AG04450 (cell line): ENCODE data around the gene AGRP. TPM values are rescaled to one million over a fixed set of nuclear protein-coding genes. Genes with fewer than 3 reads are reported as not detected.

Experiments
- CTCF ChIA-PET: fragments of 300-600, 350-600 bp; formaldehyde crosslinking; extraction: SDS; loops from one replicate; lab custom pipeline; 2022; ENCODE audit warnings: antibody characterized with exemption, inconsistent platforms; lab: Charles Lee
- POLR2A ChIA-PET: fragments of 350-600 bp; formaldehyde crosslinking; extraction: SDS; loops from one replicate; lab custom pipeline; 2021; ENCODE audit warnings: antibody characterized with exemption, inconsistent platforms; lab: Yijun Ruan, JAX
- DNase-seq: peaks from one replicate; pipeline ENCODE4 v3.0.0-alpha.2; 2011; ENCODE audit warnings: low read depth, low spot score
- H3K27ac ChIP-seq: one replicate; pipeline ENCODE4 v1.5.1; 2012; ENCODE audit warnings: low read depth, low read length, control low read depth
- H3K27me3 ChIP-seq: one replicate; pipeline ENCODE4 v1.6.0; 2012; ENCODE audit warnings: low read length; ENCODE audit not compliant: control insufficient read depth, insufficient read depth
- H3K4me3 ChIP-seq: 2 replicates; pipeline ENCODE4 v1.5.1; 2011; ENCODE audit warnings: mild to moderate bottlenecking, low read depth, low read length, control low read depth
- H3K9me3 ChIP-seq: 2 replicates; pipeline ENCODE4 v1.5.1; 2012; ENCODE audit warnings: low read length; ENCODE audit not compliant: control insufficient read depth, insufficient read depth
- CTCF ChIP-seq: IDR thresholded peaks from 2 replicates; pipeline ENCODE4 v1.5.1; 2011; ENCODE audit warnings: low read depth, low read length, control low read depth, inconsistent platforms
- polyA minus RNA-seq: library from RNA; depleted of rRNA, polyadenylated mRNA; stranded (reverse); fragments of >200 nt; gene quantifications from 2 replicates; pipeline ENCODE4 v1.2.3, GENCODE V29; 2011; rRNA and poly(A)+ RNA removed
- polyA plus RNA-seq: library from polyadenylated mRNA; depleted of rRNA; stranded (reverse); fragments of >200 nt; gene quantifications from 2 replicates; pipeline ENCODE4 v1.2.3, GENCODE V29; 2011; rRNA removed

AGRP gene
- not detected in 2 replicates for polyA plus RNA-seq
- polyA minus RNA-seq = not detected in 2 replicates

- Histone ChIP-seq H3K27me3 (no peaks in the 10 kb centered on the region), H3K9me3 (no peaks in the 10 kb centered on the region; the same call in 1 of the 2 replicates), H3K4me3 (no peak within 1 kb of the TSS; the same call in 1 of the 2 replicates), H3K27ac (no peak within 1 kb of the TSS)
- ChIA-PET POLR2A (no interaction called here), CTCF (interaction anchor here (1.0 to 5.5 kb wide), 3 partner anchors 9 to 57 kb away, joined by 3 to 54 read pairs (median 49); no protein-coding TSS in a partner anchor)
- TF ChIP-seq CTCF = no peak
- no peak for DNase-seq
These were observed at the start of gene AGRP for GRCh38 chr16:67483150-67483549. AGRP (minus strand) TSS chr16:67483547; CDS start chr16:67483398, 149 bp downstream.

GRCh38 chr16:67531247-67531646 lies 47.9 kb upstream of the AGRP start:
- no peak for TF ChIP-seq CTCF
- no peak overlapping the region for H3K4me3 ChIP-seq
- POLR2A ChIA-PET = no interaction called here
- H3K27ac ChIP-seq = no peak overlapping the region
- no peaks in the 10 kb centered on the region; the same call in 1 of the 2 replicates for H3K9me3 ChIP-seq
- DNase-seq = no peak
- CTCF ChIA-PET = interaction anchor here (1.9 to 8.1 kb wide), 2 partner anchors 9 to 16 kb away, joined by 11 to 52 read pairs; no protein-coding TSS in a partner anchor
- no peaks in the 10 kb centered on the region for H3K27me3 ChIP-seq

GRCh38 chr16:67530013-67530939 lies 46.9 kb upstream of the AGRP start:
- DNase-seq = no peak
- Histone ChIP-seq H3K9me3 (no peaks in the 10 kb centered on the region; the same call in 1 of the 2 replicates), H3K27me3 (no peaks in the 10 kb centered on the region), H3K4me3 (peak overlapping the region; percentile 80), H3K27ac (peak overlapping the region; percentile 80)
- ChIA-PET POLR2A (interaction anchor here (0.5 to 1.4 kb wide), 6 partner anchors 9 to 554 kb away, joined by 3 to 6 read pairs (median 4); partner anchors contain the start of gene CTCF), CTCF (interaction anchor here (0.8 to 8.1 kb wide), 3 partner anchors 8 to 17 kb away, joined by 3 to 52 read pairs (median 7); no protein-coding TSS in a partner anchor)
- TF ChIP-seq CTCF = no peak

- ChIA-PET POLR2A (interaction anchor here (0.5 to 1.6 kb wide), 8 partner anchors 9 to 555 kb away, joined by 3 to 6 read pairs (median 4); partner anchors contain the start of genes ATP6V0D1 and CTCF), CTCF (interaction anchor here (2.0 to 8.1 kb wide), 2 partner anchors 7 to 18 kb away, joined by 7 to 52 read pairs; no protein-coding TSS in a partner anchor)
- H3K9me3 ChIP-seq = no peaks in the 10 kb centered on the region; the same call in 1 of the 2 replicates
- no peaks in the 10 kb centered on the region for H3K27me3 ChIP-seq
- H3K27ac ChIP-seq = peak overlapping the region; percentile 80
- peak overlapping the region; percentile 80 for H3K4me3 ChIP-seq
- no peak for TF ChIP-seq CTCF
- no peak for DNase-seq
These were observed 46.2 kb upstream of the AGRP start for GRCh38 chr16:67529582-67530012.
